ENCODE results near the gene RGL1.

The RGL1 gene

GRCh38 chr1:183893561-183894289, 88.8 kb downstream of the RGL1 start:
- no peak for DNase-seq

DNA sequence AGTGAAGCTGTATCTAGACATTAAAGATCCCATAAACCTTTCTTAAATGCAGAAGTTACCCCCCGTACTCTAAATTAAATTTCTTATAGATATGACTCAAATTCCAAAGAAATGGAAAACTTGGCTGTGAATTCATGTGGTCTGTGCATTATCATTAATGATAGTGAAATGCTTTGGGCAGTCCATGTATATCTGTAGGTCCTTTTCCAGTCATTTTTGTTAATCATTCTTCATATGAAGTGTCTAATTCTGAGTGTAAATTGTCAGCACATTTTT, 89.3 kb downstream of the RGL1 start:
- DNase-seq: no peak

- DNase-seq: peak; percentile 96
Measured at GRCh38 chr1:183896466-183897048, 91.6 kb downstream of the RGL1 start.

DNA sequence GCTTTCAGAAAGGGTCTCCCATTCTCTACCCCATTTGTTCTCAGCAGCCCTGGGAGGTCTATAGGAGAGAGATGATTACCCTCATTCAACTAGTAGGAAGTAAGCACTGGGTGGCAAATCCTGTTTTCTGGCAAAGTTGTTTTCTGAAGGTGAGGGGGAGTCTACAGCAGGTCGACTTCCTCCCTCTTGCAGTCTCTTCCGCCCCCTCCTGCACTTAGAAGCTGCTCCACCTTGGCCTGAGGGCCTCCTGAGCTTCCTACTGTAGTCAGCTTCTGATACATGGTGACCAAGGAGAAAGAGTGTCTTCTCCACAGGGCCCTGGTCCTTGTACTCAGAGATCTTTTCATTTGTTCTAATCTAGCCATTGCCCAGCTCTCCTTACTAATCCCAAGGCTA, 93.1 kb downstream of the RGL1 start:
- no peak for DNase-seq

GRCh38 chr1:183898610-183899009, 93.7 kb downstream of the RGL1 start:
- DNase-seq: no peak

- DNase-seq: peak; percentile 95
Measured at GRCh38 chr1:183901748-183902330, 96.9 kb downstream of the RGL1 start.

GRCh38 chr1:183903101-183903500, 98.2 kb downstream of the RGL1 start:
- no peak for DNase-seq

DNA sequence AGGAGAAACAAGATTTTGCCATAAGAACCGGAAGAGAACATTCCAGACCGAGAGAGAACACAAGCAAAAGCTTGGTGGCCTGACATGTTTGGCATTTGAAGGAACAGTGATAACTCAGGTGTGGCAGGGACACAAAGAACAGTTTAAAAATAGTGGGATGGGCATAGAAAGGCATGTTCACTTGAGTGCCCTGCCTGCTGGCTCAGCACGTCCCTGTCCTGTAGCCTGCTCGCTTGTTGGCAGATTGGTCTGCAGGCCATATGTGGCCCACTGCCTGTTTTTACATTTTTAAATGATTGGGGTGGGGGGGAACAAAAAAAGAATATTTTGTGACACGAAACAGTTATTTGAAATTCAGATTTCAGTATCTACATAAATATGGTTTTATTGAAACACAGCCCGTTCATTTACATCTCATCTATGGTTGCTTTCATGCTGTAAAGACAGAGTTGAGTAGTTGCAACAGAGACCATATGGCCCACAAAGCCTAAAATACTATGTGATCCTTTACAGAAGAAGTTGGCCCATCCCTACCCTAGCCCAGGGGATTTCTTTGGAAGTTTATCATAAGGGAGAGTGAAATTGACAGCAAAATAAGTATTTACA, 100.7 kb downstream of the RGL1 start:
- DNase-seq: no peak

GRCh38 chr1:183907070-183907469, 102.2 kb downstream of the RGL1 start:
- DNase-seq: peak; percentile 28

- DNase-seq: peak; percentile 68
Measured at GRCh38 chr1:183908079-183908478, 103.2 kb downstream of the RGL1 start.

GRCh38 chr1:183909672-183910071, 104.8 kb downstream of the RGL1 start:
- DNase-seq: no peak

- DNase-seq: peak; percentile 33
Measured at GRCh38 chr1:183910845-183911244, 105.9 kb downstream of the RGL1 start.

DNA sequence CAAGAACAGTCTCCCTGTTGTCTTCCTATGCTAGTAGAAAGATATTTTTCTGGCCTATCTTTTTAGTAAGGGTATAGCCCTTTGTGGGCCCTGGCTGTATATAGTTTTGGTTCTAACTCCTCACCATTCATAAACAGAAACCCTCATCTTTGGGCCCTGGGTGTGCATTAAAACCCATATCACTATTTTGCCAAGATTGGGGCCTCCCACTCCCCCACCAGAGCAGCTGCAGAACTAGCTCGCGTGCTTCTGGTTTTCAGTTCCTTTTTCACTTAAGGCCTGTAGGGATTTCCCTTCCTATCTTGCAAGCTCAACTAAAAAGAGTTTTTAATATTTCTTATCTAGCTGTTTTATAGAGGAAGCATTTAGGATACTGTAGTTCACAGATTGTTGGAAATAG, 106.4 kb downstream of the RGL1 start:
- peak; percentile 89 for DNase-seq

DNA sequence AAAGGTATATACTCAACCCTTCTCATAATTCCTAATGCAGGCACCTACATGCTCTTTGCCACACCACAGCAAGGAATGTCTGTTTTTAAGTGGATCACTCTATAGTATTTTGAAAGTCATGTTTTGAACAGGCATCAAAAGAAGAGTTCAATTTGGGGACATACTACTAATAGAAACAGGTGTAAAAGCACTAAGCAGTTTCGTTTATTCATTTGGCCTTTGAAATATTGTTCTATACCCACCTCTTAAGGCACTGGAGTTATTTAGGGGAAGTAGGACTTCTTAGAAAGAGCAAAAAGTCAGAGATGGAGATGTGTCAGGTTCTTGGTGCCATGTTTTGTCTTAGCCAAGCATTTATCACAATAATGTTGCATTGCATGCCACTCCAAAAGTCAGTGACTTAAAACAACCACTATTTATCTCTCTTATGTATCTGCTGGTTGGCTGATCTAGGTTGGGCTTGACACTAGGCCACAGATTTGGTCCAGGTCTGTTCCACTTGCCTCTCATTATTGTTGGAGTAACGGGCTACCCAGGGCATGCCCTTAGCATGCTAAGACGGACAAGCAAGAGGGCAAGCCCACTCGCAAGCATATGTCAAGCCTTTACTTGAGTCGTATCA, 107.5 kb downstream of the RGL1 start:
- no peak for DNase-seq

DNA sequence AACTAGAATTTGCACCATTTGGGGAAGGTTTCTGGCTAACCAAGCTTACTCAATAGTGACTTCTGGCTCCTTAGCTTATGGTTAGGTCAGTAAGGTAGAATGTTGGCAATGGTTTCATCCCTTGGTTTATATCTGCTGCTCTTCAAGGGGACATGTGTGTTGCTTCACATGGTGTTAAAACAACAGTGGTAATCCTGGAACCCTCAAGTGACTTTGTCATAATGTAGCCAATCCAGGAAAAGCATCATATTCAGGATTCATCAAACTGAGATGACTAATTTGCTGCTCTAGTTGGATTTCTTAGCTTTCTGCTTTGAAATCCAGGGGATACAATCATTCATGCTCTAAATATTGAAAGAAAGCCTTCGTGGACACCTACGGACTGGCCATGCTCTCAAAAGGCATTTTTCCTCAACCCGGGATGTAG, 108.7 kb downstream of the RGL1 start:
- peak; percentile 66 for DNase-seq

DNA sequence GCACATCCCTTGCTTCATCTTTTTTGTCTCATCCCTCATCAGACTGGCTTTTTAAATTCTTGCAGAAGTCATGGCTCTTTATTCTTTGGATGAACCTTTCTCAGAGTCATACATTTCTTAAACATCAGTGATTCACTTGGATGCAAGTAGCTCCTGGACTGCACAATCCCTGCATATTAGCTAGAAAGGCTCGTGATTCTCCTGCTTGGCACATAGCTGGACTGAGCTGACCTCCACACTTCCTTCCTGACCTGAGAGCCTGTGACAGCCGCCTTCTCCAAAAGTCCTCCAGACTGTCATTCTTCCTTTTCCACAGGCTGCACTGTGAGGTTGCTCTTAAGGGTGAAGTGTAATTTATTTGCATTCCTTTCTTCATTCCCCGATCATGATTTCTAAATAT, 109.4 kb downstream of the RGL1 start:
- DNase-seq: peak; percentile 81

GRCh38 chr1:183914891-183915290, 110.0 kb downstream of the RGL1 start:
- peak; percentile 37 for DNase-seq

GRCh38 chr1:183915625-183916510, 110.9 kb downstream of the RGL1 start:
- peak; percentile 98 for DNase-seq

DNA sequence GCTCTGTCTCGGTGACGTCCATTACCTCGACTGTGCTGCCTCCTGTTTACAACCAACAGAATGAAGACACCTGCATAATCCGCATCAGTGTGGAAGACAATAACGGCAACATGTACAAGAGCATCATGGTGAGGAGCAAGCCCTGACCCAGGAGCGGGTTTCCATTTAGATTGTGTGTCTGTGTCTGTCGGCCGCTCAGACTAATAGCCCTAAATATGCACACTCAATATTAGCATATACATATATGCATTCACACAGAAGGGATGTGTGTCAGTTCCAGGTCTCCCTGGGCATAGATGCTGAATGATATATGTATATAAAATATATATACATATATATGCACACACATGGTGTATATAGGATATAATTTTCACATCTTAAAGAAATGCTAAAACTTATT, 111.7 kb downstream of the RGL1 start:
- no peak for DNase-seq

GRCh38 chr1:183918589-183918988, 113.7 kb downstream of the RGL1 start:
- DNase-seq: no peak

DNA sequence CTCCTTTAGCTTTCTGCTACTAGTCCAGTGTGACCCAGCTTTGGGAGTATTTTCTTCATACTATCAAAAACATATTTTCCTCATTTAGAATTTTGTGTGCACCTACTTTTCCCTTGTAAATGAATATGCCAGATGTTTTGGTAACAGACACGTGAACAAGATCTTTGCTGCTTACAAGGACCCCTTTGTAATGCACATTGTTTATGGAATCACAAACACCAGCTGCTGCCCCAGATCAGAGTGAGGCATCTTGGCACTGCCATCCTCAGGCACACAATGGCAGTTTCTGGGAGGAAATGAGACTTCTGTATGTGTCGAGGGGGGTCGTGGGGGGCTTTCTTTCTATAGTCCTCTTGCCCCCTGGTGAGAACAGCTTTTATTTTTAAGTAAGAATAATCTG, 115.7 kb downstream of the RGL1 start:
- no peak for DNase-seq

DNA sequence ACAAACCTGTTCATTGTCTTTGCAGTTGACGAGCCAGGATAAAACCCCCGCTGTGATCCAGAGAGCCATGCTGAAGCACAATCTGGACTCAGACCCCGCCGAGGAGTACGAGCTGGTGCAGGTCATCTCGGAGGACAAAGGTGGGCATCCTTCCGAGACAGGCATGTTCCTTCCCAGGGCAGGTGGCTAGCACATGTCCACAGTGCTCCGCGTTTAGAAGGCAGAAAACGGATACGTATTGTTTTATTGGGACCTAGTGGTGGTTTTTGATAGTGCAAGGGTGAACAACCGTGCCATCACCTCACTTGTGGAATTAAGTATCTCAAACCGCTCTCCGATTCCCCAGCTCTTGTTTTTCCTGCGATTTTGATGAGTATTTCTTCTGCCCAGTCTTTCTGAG, 117.3 kb downstream of the RGL1 start:
- no peak for DNase-seq

DNA sequence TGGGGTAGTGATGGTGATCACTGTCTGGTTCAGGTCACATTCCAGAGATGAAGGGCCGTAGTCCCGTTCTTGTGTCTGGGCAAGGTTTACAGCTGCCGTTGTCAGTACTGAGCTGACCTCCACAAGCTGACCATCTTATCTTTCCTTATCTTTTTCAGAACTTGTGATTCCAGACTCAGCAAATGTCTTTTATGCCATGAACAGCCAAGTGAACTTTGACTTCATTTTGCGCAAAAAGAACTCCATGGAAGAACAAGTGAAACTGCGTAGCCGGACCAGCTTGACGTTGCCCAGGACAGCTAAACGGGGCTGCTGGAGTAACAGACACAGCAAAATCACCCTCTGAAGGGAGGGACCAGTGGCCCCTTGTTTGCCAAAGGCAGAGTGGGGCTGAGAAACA, 121.0 kb downstream of the RGL1 start:
- no peak for DNase-seq

Measured in suppressor macrophage treated with lipopolysaccharide for 4 hours (primary cell).